ENCODE results near the gene ROR1. TPM values are rescaled to one million over a fixed set of nuclear protein-coding genes. Genes with fewer than 3 reads are reported as not detected.

Gene ROR1
- total RNA-seq, 1 donor from 2014 or later = 81.4 TPM

GRCh38 chr1:64073705-64074104 is 299.9 kb downstream of the ROR1 start:
- peak overlapping the region; percentile 80 for H3K27ac Mint-ChIP-seq
- H3K27me3 Mint-ChIP-seq (ENCODE audit: low read depth) = no peaks in the 10 kb centered on the region
- no peak overlapping the region for H3K4me3 Mint-ChIP-seq
- TF ChIP-seq CTCF (IDR thresholded peaks at IDR 0.05; ENCODE audit: unreplicated experiment) = no peak
- H3K9me3 Mint-ChIP-seq = no peaks in the 10 kb centered on the region
- H3K4me1 Mint-ChIP-seq = peaks cover 52% of the 10 kb centered on the region
- no peak for DNase-seq (ENCODE audit: low spot score in 2 of 2, unreplicated experiment in 2 of 2)
- no peaks in the 10 kb centered on the region for H3K36me3 Mint-ChIP-seq

GRCh38 chr1:64074767-64075166 is 300.9 kb downstream of the ROR1 start:
- H3K27me3 Mint-ChIP-seq (ENCODE audit: low read depth) = no peaks in the 10 kb centered on the region
- H3K4me3 Mint-ChIP-seq = no peak overlapping the region
- no peaks in the 10 kb centered on the region for H3K9me3 Mint-ChIP-seq
- TF ChIP-seq CTCF (IDR thresholded peaks at IDR 0.05; ENCODE audit: unreplicated experiment) = no peak
- no peak overlapping the region for H3K27ac Mint-ChIP-seq
- no peak for DNase-seq (ENCODE audit: low spot score in 2 of 2, unreplicated experiment in 2 of 2)
- no peaks in the 10 kb centered on the region for H3K36me3 Mint-ChIP-seq
- H3K4me1 Mint-ChIP-seq = peaks cover 46% of the 10 kb centered on the region

- Mint-ChIP-seq H3K27ac (no peak overlapping the region), H3K36me3 (no peaks in the 10 kb centered on the region), H3K27me3 (ENCODE audit: low read depth) (no peaks in the 10 kb centered on the region), H3K9me3 (no peaks in the 10 kb centered on the region), H3K4me1 (peaks cover 39% of the 10 kb centered on the region), H3K4me3 (no peak overlapping the region)
- DNase-seq (ENCODE audit: low spot score in 2 of 2, unreplicated experiment in 2 of 2) = no peak
- no peak for TF ChIP-seq CTCF (IDR thresholded peaks at IDR 0.05; ENCODE audit: unreplicated experiment)
Observed at GRCh38 chr1:64077281-64077940, 303.6 kb downstream of the ROR1 start.

- Mint-ChIP-seq H3K4me1 (peaks cover 23% of the 10 kb centered on the region), H3K4me3 (no peak overlapping the region), H3K27me3 (ENCODE audit: low read depth) (no peaks in the 10 kb centered on the region), H3K9me3 (no peaks in the 10 kb centered on the region), H3K36me3 (no peaks in the 10 kb centered on the region), H3K27ac (no peak overlapping the region)
- no peak for TF ChIP-seq CTCF (IDR thresholded peaks at IDR 0.05; ENCODE audit: unreplicated experiment)
- no peak for DNase-seq (ENCODE audit: low spot score in 2 of 2, unreplicated experiment in 2 of 2)
Observed at GRCh38 chr1:64080941-64081562, 307.2 kb downstream of the ROR1 start.

- DNase-seq (ENCODE audit: low spot score in 2 of 2, unreplicated experiment in 2 of 2) = no peak
- Mint-ChIP-seq H3K4me1 (peaks cover 24% of the 10 kb centered on the region), H3K27me3 (ENCODE audit: low read depth) (no peaks in the 10 kb centered on the region), H3K27ac (no peak overlapping the region), H3K9me3 (no peaks in the 10 kb centered on the region), H3K36me3 (no peaks in the 10 kb centered on the region), H3K4me3 (no peak overlapping the region)
- no peak for TF ChIP-seq CTCF (IDR thresholded peaks at IDR 0.05; ENCODE audit: unreplicated experiment)
Observed at GRCh38 chr1:64082459-64082858, 308.6 kb downstream of the ROR1 start.

All from mesothelial cell of epicardium (in vitro differentiated cells).